GM19324 (cell line): ENCODE measurements around the gene SCAND1.
"Not testable (repeated sequence)": the region's sequence is repeated elsewhere in the genome, so short reads cannot be mapped to it uniquely, and the experiment has no call there.

Experiments
- ATAC-seq: cut with Tn5 transposase; IDR thresholded peaks from one replicate; pipeline ENCODE4 v1.9.1; 2021; ENCODE audit warnings: mild to moderate bottlenecking, moderate library complexity; ENCODE audit not compliant: unreplicated experiment, low FRiP score

Gene SCAND1

DNA sequence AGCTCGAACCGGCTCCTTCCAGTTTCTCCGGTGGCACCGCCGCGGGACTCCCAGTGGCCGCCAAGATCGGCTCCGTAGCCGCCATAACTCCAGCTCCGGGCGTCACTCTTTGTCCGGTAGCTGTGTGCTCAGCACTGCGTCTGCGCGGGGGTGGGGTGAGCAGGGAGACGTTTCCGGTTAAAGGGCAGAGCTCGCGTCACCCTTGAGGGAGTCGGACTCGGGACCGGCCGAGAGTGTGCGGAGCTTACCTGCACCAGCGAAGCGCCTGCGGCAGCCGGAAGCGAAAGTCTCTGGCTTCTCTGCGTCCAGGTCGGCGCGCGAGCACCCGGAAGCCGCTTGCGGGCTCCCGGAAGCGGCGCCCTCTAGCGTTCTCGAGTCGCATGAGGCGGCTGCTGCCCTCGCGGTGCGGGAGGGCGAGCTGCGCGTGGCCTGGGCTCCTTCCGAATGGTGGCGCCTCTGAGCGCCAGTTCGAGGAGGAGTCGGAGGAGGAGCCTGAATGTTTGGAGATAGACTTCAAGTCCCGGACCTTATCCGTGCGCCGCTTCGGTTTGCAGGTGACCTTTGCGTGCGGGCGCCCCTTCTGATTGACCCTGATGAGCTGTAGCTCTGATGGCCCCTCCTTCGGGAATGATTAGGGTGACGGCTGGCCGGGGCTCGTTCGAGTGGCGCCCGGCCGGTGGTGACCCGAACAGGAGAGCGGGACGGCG lies at the start of gene SCAND1:
SCAND1 (minus strand) TSS at position 303 of the 707 bp plus-strand sequence; CDS start at position 85, 218 bp downstream.
- peak; percentile 93 for ATAC-seq

DNA sequence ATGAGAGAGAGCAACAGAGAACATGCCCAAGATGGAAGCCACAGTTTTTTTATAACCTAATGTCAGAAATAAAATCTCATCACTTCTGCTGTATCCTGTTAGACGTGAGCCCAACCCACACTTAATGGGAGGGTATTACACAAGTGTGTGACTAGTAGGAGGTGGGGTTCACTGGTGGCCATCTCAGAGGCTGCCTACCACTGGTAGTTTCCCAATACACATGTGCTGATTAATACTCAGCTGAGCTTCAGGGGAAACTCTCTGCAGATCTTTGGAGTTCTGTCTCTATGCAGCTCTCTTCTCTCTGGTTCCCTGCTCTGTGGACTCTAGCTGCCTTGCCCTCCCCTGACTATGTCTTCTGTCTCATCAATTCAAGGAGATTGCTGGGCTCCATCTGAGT lies 49.7 kb upstream of the SCAND1 start:
- ATAC-seq: no peak

DNA sequence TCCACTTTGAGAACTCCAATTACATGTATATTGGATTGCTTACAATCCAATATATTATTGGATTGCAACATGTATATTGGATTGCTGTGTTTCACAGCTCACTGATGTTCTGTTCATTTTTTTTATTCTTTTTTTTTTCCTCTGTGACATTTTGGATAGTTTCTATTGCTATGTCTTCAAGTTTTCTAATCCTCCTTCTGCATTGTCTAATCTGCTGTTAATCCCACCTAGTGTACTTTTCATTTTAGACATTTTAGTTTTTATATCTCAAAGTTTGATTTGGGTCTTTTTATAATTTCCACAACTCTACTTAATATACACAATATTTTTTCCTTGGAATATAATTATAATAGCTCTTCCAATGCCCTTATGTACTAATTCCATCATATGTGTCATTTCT lies 48.6 kb upstream of the SCAND1 start:
- no peak for ATAC-seq

DNA sequence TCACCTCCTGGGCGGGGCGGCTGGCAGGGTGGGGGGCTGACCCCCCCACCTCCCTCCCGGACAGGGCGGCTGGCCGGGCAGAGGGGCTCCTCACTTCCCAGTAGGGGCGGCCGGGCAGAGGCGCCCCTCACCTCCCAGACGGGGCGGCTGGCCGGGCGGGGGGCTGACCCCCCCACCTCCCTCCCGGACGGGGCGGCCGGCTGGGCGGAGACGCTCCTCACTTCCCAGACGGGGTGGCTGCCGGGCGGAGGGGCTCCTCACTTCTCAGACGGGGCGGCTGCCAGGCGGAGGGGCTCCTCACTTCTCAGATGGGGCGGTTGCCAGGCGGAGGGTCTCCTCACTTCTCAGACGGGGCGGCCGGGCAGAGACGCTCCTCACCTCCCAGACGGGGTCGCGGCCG lies 47.0 kb upstream of the SCAND1 start:
- ATAC-seq: not testable (repeated sequence)

DNA sequence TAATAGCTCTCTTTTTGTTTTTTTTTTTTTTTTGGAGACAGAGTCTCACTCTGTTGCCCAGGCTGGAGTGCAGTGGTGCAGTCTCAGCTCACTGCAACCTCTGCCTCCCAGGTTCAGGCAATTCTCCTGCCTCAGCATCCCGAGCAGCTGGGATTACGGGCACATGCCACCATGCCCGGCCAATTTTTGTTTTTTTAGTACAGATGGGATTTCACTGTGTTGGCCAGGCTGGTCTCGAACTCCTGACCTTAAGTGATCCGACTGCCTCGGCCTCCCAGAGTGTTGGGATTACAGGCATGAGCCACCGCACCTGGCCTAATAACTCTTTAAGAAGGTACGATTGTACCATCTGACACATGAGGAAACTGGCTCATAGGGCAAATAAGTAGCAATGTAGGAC lies 42.2 kb upstream of the SCAND1 start:
- not testable (repeated sequence) for ATAC-seq

DNA sequence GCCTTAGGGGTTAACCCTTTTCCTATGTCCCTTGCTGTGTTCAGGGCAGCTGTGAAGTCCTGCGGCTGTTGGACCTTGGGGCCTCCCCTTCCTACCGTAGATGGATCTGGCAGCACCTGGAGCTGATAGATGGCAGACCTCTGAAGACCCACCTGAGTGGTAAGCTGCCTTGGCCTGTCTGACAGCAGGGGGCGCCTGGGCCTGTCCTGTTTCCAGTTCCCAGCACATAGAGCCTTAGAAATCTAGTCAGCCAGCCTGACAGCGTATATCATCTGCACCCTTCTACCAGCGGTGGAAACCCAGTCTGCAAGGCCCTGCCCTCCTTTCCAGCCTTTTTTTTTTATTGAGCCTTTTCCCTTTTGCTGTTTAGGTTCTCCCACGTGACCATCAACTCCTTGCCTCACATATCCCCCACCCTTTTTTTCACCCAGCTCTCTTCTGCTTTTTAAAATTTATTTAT lies 40.7 kb upstream of the SCAND1 start:
- no peak for ATAC-seq

DNA sequence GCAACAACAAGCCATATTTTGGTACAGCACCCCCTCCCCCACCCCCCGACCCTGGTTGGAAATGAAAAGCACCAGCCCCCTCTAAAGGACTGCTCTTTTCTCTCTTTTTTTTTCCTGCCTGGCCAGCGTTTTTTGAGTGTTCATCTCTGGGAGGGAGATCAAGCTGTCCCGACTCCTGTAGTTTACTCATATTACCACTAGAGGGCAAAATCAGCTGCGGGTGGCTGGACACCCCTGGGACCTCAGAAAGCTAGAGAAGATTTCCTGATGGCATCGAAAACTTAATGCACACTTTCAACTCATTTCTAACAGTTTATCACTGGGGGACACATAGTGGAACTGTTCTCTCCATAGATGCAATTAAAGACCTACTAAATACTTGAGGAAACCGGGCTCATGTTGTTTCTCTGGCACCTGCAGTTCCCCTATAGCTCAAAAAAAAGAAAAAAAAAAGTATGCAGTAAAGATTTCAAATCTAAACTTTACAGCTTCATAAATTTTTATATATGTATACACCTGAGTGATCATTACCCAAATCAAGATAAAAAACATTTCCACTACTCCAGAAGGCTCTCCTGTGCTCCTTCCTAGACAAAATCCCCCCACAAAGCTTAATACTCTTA lies 38.5 kb upstream of the SCAND1 start:
- ATAC-seq: no peak

DNA sequence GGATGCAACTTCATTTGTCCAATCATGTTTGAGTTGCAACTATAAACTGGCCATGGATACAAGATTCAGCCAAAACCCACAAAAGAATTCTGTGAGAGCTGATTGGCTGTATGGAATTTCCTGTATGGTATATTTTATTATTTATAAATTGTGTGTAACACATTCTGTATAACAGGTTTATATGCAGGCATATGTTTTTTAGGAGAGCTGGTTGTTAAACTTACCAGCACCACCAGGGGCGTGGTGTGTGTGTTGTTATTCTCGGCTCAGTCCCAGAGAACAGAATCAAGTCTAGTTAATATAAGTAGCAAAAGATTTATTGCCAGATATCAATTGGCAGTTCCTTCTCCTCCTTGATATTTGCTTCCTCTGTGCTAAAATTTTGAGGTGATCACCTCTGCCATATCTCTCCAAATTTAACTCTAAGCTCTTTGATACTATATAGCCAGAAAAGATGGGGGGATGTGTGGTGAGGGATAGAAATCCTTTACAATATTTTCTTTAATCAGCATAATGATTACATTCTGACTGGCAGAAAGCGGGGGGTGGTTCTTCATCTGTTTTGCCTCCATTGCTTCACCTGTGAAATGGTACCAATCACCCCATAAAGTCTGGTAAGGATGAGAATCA lies 37.0 kb upstream of the SCAND1 start:
- no peak for ATAC-seq

DNA sequence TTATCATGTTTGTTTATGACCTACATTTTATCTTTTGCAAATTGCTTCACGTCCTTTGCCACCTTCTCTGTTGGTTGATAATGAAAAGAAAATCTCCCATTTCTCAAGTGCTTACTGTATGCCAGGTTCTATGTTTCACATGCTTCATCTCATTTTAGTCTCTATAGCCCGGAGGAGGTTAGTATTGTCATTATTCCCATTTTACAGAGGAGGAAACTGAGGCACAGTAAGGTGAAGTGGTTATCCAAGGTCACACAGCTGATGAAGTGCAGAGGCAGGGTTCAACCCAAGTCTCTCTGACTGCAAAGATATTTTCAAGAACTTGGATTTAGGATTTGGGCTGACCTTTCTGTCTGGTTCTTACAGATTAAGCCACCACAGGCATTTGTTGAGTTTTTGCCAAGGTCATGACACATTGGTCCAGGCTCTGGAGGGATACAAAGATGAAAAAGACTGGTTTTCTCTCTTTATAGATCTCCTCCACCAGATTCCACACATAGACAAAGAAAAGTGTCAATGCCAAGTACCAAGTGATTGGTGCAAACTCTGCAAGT lies 34.7 kb upstream of the SCAND1 start:
- no peak for ATAC-seq

DNA sequence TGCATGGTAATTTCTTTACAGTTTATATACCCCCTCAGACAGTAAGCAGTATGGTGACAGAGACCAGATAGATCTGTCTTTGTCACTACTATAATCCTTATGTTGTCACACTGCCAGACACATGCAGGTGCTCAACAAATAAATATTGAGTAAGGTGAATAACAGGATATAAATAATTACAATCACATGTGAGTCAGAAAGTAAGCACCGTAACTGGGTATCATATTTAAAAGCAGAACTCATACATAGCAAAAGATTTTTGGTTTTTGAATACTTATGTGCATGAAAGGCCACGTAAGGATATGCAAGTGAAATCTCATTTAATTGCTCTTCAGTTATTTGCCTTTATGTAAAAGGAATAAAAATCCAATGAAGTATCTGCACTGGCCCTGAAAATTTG lies 31.5 kb upstream of the SCAND1 start:
- ATAC-seq: no peak

DNA sequence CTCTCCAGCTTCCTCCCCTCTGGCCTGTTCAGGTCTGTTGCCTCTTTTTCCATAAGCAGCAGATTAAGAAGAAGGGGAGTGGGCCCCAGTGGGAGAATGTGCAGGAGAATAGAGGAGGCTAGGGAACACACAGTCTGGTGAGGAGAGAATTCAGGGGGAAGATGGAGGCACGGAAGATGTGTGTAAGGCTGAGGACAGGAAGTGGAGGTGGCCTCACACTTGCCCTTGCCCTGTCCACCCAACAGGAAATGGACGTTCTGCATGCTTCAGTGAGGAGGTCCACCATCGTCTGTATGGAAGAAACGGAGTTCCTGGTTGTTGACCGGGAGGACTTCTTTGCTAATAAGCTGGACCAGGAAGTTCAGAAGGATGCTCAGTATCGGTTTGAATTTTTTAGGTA lies 30.1 kb upstream of the SCAND1 start:
- ATAC-seq: no peak

DNA sequence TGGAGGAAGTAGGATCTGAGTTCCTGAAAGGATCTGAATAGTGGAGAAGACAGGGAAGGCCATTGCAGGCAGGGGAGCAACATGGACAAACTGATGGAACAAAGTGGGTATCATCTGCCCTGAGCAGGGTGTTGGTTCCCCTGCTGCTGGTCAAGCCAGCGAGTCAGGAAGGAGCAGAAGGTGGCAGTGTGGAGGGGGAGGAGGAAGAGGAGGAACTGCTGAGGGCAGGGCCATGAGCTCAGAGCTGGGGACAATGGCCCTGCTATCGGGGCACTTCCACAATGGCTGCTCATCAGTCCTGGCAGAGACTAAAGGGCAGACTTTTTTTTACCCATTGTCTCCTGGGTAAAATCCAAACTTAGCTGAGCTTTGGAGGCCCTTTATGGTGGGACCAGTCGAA lies 27.7 kb upstream of the SCAND1 start:
- no peak for ATAC-seq

DNA sequence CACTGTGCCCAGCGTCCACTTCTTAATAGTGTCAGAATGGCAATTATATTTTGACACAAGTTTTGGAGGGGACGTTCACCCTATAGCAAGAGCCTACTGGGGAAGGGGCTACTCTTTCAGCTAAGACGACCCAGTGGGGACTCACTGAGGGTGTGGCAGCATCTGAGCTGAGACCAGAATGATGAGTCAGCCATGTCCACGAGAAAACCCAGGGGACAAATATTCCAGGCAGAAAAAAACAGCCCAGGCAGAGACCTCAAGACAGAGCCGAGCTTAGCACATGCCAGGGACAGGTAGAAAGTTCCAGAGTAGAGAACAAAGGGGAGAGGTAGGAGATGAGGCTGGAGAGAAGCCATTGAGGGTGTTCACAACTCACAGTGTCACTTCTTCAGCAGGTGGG lies 25.2 kb upstream of the SCAND1 start:
- ATAC-seq: no peak

DNA sequence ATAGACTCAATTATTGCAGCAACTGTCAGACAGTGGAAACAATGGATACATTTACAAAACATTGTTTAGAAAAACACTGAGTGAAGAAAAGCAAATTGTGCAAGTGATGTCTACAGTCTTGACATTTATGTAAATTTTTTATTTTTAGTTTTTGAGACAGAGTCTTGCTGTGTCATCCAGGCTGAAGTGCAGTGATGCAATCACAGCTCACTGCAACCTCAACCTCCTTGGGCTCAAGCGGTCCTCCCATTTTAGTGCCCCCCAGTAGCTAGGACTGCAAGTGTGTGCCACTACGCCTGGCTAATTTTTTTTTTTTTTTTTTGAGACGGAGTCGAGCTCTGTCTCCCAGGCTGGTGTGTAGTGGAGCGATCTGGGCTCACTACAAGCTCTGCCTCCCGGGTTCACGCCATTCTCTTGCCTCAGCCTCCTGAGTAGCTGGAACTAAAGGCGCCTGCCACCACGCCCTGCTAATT lies 23.8 kb upstream of the SCAND1 start:
- ATAC-seq: no peak

DNA sequence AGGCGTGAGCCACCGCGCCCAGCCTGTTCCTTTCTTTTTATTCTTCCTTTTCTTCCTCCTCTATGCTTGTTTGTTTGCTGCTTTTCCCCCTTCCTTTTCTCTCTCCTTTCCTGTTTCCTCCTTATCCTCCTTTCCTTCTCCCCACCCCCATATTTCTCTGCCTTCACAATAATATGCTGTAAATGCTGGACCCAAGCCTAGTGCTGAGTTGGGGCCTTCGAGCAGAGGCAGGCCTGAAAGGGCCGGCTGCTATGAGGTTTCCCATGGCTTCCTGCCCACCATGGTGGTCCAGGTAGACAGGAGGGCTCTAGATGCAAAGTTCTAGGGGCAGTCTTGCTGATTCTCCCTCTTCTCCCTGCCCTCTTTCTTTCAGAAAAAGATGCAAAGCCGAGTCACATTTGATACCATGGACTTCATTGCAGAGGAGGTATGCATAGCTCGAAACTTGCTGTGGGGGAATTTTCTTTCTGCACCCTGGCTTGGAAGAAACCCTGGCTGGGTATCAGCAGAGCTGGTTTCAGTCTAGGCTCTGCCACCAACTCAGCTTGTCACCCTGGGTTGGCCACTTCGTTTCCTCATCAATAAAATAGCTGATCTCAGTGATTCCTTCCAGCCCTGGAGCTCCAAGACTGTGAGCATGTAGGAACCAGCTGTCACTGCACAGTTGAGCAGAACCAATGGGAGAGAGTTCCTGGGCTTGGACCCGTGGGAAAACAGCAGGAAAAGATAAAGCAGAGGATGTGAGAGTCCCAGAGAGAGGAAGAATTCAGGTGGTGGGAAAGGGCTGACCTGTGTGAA lies 21.5 kb upstream of the SCAND1 start:
- no peak for ATAC-seq

DNA sequence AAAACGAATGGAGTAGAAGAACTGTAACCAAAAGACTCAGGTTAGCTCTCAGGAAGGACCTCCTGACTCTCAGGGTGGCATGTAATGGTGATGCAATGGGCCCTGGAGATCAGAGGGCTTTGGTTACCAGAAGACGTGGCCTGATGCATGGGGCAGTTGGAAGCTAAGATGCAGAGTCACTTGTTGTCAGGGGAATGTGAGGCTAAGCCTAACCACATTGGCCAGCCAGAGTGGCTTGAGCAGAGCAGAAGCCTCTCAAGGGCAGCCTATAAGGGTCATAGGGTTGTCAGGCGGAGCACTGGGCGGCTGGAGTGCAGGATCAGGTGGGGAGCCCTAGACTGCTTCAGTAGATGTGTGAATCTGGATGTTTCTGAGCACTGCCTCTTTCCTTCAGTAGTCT lies 20.0 kb upstream of the SCAND1 start:
- ATAC-seq: no peak

DNA sequence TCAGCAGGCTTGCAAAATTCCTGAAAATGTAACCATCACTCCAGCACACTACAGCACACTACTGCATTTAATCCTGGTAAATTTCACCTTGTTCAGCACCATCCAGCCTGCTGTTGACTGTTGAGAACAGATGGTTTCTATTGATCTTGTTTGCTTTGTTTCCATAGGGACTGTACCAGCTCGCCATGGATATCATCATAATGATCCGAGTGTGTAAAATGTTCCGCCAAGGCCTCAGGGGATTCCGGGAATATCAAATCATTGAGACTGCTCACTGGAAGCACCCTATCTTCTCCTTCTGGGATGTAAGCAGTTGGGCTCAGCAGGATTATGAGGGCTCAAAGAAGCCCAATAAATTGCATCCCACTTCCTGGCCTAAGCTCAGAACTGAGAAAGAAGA lies 18.2 kb upstream of the SCAND1 start:
- no peak for ATAC-seq

DNA sequence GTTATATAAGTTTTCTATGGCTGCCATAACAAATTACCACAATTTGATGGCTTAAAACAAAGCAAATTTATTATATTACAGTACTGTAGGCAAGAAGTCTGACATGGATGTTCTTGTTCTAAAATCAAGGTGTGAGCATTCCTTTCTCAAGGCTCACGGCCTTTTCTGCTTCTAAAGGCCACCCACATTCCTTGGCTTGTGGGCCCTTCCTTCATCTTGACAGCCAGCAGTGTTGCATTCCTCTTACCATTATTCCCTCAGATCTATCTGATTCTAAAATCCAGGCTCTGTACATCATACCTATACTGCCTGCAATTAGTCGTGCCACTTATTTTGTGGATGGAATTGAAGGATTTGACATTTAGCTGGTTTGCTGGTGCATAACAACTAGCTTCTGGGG lies 17.7 kb upstream of the SCAND1 start:
- no peak for ATAC-seq

DNA sequence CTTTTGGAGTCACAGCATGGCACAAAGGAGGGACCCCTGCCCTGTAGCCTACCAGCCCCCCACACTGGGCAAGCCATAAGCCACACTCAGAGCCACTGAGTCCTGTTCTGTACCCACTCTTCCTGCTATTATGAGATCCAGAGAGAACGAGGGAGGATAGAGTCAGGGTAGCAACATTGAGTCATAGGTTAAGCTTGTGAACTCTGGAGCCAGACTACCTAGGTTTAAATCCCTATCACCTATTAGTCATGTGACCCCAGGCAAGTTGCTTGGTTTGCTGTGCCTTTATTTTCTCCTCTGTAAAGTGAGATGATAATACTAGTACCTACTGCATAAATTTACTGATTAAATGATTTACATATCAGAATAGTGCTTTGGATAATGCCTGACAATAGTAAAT lies 14.6 kb upstream of the SCAND1 start:
- no peak for ATAC-seq

DNA sequence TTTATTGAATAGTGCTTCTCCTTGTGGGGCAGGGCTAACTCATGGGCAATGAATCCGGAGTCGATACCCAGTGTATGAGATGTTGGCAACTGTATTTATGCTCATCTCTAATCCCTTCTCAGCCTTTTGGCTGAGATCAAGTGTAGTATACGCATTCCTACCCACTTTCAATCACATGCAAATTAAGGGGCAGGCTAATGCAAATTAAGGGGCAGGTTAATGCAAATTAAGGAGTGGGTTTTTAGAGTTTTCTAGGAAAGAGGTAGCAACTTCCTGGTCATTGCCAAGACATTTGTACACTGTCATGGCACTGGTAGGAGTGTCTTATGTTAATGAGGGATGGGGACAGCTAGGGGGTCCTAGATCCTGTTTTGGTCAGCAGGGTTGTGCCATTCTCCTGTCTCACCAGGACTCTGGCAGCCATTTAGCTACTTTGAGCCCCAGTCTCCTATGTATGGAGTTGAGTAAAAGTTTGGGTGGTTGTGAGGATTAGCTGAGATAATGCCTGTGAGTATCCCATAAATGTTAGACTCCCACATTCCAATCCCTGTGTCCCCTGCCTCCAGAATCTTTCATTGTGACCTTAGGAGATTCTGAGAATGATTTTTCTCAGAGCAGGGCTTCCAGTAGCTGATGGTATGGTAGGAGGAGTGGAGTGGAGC lies 13.8 kb upstream of the SCAND1 start, which contains the start of gene CNBD2:
CNBD2 (plus strand) TSS at position 612 of the 662 bp plus-strand sequence. CDS start 173 bp downstream, outside the sequence.
- no peak for ATAC-seq
